NCI-H146 treated with DMSO at 0.1 percent for 48 hours (cell line): ENCODE measurements around the gene KIFC3.
A peak's percentile ranks its signal among the peaks of the same experiment; 100 is the strongest.
"Not testable (repeated sequence)": the region's sequence is repeated elsewhere in the genome, so short reads cannot be mapped to it uniquely, and the experiment has no call there.

Source experiments
- DNase-seq: peaks from one replicate; lab custom pipeline; 2025; ENCODE audit not compliant: unreplicated experiment; lab: John Stamatoyannopoulos, UW

Gene KIFC3

DNA sequence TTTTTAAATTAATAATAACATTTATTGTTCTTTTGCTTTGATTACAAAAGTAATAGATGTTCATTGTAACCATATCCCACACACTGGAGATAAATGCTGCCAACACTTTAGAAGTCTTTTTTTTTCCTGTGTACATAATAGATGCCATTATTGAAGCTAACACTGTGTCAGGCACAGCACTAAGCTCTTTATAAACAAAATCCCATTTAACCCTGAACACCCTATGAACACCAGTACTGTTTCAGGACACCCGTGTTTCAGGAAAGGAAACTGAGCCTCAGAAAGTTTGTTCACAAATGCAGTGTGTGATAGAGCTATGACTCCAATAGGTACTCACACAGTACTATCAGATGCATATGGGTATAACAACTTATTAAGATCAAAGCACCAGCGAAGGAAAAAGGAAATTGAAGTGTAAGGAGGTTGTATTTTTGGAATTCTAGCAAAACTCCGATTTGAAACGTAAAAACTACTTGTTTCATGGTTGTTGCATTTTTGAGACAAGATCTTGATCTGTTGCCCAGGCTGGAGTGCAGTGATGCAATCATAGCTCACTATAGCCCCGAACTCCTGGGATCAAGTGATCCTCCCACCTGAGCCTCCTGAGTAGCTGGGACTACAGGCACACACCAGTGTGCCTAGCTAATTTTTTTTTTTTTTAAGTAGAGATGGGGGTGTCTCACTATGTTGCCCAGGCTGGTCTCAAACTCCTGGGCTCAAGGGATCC is 2.0 kb upstream of the KIFC3 start:
- no peak for DNase-seq

GRCh38 chr16:57803134-57803990 is 1.1 kb upstream of the KIFC3 start:
- DNase-seq: no peak

DNA sequence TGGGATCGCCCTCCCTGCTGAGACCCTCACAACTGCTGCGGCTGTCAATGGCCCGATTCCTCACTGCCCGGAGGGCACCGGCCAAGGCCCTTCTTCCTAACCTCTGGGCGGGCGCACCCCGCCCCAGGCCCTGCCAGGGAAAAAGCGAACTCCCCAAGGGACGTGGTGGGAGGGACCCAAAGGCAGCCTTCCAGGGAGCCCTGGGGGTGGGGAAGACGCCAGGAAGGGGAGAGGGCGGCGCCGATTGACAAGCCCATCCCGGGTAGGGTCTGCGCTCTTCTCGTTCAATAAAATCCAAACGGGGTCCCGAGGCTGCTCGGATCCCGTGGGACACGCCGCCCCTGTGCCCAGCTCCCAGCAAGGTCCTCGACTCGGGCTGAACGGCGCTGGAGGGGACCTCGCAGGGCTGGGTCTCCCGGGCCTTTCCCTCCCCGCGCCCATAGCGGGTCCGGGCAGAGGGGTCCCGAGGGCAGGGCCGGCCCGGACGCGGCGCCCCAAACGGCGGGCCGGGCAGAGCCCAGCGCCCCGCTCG is 416 bp downstream of the KIFC3 start:
- no peak for DNase-seq

GRCh38 chr16:57801098-57801808 is 1.0 kb downstream of the KIFC3 start:
- DNase-seq: no peak

DNA sequence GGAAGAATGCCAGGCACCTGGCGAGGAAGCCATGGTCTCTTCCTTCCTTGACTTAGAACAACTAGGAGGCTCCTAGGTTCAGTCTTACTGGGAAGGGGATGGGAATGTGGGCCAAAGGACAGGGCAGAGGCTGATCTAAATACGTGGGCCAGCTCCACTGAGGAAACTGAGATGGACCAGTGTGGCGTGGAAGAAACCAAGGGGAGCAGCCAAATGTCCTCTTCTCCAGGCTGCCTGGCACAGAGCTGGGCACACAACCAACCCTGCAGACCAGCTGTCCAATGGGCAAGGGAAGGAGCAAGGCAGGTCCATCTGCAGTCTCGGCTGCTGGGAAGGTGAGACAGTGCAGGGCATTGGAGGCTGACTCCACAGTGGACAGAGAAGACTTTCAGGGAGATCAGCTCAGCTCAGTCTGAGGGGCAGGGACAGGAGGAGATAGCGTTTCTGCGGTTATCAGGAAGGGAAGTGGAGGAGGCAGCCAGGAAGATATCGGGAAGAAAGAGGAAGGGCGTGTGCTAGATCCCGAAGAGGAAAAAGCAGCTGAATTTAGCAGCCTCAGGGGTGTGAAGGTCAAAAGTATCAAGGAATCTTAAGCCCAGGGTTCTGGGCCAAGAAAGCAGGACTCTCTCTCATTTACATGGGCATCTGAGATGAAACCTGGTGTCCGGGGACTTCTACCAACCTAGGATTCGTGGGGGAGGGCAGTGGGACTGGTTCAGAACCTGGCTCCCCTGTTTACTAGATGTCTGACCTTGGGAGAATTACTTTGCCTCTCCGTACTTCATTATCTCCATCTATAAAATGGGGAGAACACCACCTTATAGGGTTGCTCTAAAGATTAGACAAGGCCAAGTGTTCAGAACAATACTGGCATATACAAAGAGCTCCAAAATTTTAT is 1.8 kb downstream of the KIFC3 start:
- no peak for DNase-seq

DNA sequence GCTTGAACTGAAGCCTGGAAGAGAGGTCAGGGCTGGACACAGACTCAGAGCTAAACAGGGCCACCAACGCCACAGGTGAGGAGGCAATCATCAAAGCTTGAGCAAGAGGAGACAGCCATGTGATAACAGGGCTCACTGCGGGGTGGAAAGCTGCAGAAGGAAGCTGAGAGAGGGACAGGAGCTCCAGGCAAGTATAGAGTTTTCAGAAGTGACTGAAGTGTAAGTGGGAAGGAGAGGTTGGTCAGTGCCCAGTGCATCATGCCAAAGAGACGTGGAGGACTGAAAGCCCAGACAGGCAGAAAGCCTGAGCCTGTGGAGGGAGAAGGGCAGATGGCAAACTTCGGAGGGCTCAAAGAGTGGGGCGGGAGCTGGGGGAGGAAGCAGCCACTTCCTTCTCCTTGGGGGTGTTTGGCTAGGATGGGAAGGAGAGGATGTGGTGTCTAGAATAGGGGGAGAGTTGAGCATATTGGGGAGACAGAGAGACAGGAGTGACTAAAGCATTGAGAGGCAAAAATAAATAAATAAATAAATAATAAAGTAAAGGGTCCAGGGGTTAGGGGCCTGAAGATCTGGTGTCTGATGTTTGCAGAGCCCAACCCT is 2.6 kb downstream of the KIFC3 start:
- no peak for DNase-seq

DNA sequence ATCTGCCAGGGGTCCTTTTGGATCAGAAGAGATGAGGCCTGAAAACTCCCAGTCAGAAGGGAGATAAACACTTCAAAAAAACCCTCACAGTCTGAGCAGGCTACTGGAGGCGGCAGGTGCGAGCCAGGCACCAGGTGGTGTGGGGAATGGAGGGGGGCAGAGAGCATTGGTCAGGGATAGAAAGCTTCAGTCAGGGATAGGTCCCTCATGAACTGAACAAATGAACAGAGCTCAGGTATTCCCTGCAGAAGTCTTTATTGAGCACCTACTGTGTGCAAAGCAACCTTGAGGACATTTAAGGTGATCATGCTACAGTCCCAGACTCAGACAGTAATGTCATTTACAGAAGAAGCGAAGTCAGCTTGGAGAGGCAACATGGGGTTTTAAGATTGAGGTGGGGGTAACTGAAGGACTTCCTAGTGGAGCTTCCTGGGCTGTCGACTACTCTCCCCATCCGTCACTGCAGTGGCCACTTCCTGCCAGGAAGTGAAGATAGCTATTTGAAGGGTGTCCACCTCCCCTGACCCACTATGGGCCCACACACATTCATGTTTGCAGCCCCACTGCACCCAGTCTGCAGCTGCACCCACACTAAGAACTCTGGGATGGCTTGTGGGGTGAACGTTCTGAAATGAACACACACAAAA is 3.2 kb downstream of the KIFC3 start:
- peak; percentile 18 for DNase-seq

DNA sequence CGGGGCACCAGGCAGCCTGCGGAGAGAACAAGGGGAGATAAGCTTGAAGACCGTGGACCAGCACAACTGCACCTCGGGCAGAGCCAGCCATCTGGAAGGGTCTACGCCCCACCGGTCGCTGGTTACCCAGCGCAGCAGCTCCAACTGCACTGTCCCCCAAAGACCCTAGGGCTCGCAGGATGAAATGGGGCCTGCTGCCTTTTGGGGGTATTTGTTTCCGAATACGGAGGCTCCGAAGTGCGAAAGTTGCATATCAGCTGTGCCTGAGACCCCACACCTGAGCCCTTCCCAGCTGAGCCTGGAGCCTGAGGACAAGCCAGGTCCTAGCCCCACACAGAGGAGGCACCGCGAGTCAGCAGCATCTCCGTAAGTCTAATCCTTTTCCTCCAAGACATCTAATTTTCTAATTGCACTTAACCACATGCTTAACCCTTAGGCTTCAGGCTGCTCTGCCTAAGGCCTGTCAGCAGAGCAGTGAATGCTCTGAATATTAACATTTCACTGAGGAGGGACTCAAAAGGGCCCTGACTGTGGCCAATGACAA is 4.0 kb downstream of the KIFC3 start:
- no peak for DNase-seq

DNA sequence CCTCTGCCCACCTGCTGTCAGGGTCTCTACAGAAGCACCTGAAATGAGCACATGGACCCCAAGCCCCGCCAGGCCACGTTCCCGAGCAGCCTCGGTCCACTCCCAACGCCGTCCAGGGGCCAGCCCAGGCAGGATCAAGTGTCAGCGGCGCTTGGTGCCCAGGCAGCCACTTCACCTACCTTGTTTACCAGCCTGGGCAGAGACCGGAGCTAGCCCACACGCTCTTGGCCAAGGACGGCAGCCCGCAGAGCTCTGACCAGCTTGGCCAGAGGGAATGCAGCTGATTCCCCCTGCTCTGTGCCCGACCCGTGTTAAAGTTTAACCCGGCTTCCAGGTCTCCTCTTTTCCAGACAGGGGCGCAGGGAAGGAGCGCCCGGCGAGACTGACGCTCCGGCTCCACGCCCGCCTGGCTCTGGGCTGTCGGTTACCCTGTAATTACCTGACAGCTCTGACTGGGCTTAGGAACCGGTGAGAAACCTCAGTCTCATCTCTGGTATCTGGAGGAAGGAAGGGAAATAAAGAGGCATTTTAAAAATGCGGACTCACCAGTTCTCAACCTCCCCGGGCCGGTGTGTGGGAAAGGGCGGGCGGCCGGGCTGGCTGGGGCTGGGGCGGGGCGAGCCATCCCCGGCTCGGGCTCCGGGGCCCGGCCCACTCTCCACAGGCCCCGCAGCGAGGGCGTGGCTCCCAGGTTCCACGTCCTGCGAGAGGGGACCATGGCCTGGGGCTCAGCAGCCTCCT is 4.6 kb downstream of the KIFC3 start:
- no peak for DNase-seq

- no peak for DNase-seq
Observed at GRCh38 chr16:57797216-57797525, 5.1 kb downstream of the KIFC3 start.

GRCh38 chr16:57796014-57796413 is 6.3 kb downstream of the KIFC3 start:
- DNase-seq: not testable (repeated sequence)

DNA sequence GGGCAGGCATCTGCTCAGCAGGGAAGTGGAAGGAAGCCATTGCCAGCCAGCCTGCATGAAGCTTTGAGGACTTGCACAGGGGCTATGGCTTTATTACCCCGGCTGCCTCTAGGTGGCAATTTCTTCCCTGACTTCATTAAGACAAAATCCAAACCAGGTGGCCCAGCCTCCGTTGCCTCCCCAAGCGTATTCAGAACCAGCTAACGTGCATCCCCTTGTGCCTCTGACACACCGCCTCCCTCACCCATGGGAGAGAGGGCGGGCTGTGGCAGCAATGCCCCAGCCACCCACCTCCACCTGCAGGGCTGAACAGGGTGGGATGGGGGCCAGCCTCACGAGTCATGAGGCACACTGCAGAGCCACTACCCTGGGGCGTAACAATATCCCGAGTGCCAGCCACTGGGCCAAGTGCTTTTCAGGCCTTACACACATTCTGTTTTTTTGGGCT is 6.8 kb downstream of the KIFC3 start:
- DNase-seq: peak; percentile 2

- DNase-seq: no peak
Observed at GRCh38 chr16:57794849-57795430, 7.4 kb downstream of the KIFC3 start.

- no peak for DNase-seq
Observed at GRCh38 chr16:57791893-57792461, 10.3 kb downstream of the KIFC3 start.

- DNase-seq: no peak
Observed at GRCh38 chr16:57791195-57791892, 10.9 kb downstream of the KIFC3 start.

GRCh38 chr16:57788951-57789350 is 13.3 kb downstream of the KIFC3 start:
- no peak for DNase-seq

- DNase-seq: no peak
Observed at GRCh38 chr16:57788252-57788841, 13.9 kb downstream of the KIFC3 start.
